HG03378 (cell line): ENCODE measurements around the gene RPL35.

ENCODE experiments used
- ATAC-seq: cut with Tn5 transposase; IDR thresholded peaks from one replicate; pipeline ENCODE4 v1.9.1; 2021; ENCODE audit warnings: mild to moderate bottlenecking, moderate library complexity; ENCODE audit not compliant: unreplicated experiment

Gene RPL35

GRCh38 chr9:124828489-124829333 lies 33.0 kb downstream of the RPL35 start:
- no peak for ATAC-seq

GRCh38 chr9:124820698-124821623 lies 40.8 kb downstream of the RPL35 start:
- ATAC-seq = no peak

GRCh38 chr9:124818431-124819281 lies 43.1 kb downstream of the RPL35 start:
- no peak for ATAC-seq

- ATAC-seq = no peak
These were observed 46.2 kb downstream of the RPL35 start for GRCh38 chr9:124815601-124816000.

- ATAC-seq = no peak
These were observed 47.6 kb downstream of the RPL35 start for GRCh38 chr9:124814164-124814535.

- no peak for ATAC-seq
These were observed 48.1 kb downstream of the RPL35 start for GRCh38 chr9:124813501-124814163.

GRCh38 chr9:124813041-124813440 lies 48.7 kb downstream of the RPL35 start:
- ATAC-seq = no peak

GRCh38 chr9:124812441-124812876 lies 49.3 kb downstream of the RPL35 start:
- no peak for ATAC-seq

GRCh38 chr9:124810663-124811355 lies 50.9 kb downstream of the RPL35 start:
- no peak for ATAC-seq

- ATAC-seq = no peak
These were observed 51.8 kb downstream of the RPL35 start for GRCh38 chr9:124809741-124810500.

GRCh38 chr9:124809211-124809610 lies 52.5 kb downstream of the RPL35 start:
- ATAC-seq = no peak

GRCh38 chr9:124808246-124808956 lies 53.4 kb downstream of the RPL35 start:
- no peak for ATAC-seq
